ENCODE results near the gene XPC. TPM values are rescaled to one million over a fixed set of nuclear protein-coding genes. Genes with fewer than 3 reads are reported as not detected.
A peak's percentile ranks its signal among the peaks of the same experiment; 100 is the strongest.

XPC gene
- total RNA-seq, 6 experiments from 2014 or later = 14.4 to 23.1 (median 20.0) TPM

GRCh38 chr3:14127516-14128161 is 50.8 kb downstream of the XPC start:
- no peak for TF ChIP-seq POLR2A (IDR thresholded peaks at IDR 0.05)
- TF ChIP-seq CTCF (IDR thresholded peaks at IDR 0.05) = no peak
- WGBS (ENCODE audit: insufficient coverage, low coverage, low lambda C conversion rate, missing lambda C conversion rate) = 77% methylated on average over 10 of the region's 12 CpGs
- peaks cover 0 to 28% (median 11%) of the 10 kb centered on the region in 4 donors for H3K36me3 ChIP-seq
- H3K9me3 ChIP-seq = no peaks in the 10 kb centered on the region
- ATAC-seq = no peak
- peak in 1 of 3 donors; percentile 9 for DNase-seq
- intact Hi-C loops (cut with DNase I) = no loop called here
- H3K4me1 ChIP-seq = peaks cover 0 to 25% (median 10%) of the 10 kb centered on the region in 4 donors
- no peaks in the 10 kb centered on the region for H3K27me3 ChIP-seq
- no peak overlapping the region for H3K4me3 ChIP-seq
- H3K27ac ChIP-seq = no peak overlapping the region

- Histone ChIP-seq H3K9me3 (no peaks in the 10 kb centered on the region), H3K4me3 (no peak overlapping the region), H3K36me3 (peaks cover 0 to 23% (median 7%) of the 10 kb centered on the region in 4 donors), H3K4me1 (peaks cover 0 to 25% (median 10%) of the 10 kb centered on the region in 4 donors), H3K27ac (no peak overlapping the region), H3K27me3 (no peaks in the 10 kb centered on the region)
- TF ChIP-seq POLR2A (IDR thresholded peaks at IDR 0.05) = no peak
- ATAC-seq = no peak
- intact Hi-C loops (cut with DNase I) = no loop called here
- 84% methylated on average over 5 of the region's 5 CpGs for whole genome bisulfite sequencing (ENCODE audit: insufficient coverage, low coverage, low lambda C conversion rate, missing lambda C conversion rate)
- peak in 1 of 3 donors; percentile 17 for DNase-seq
Observed at GRCh38 chr3:14126887-14127505, 51.4 kb downstream of the XPC start.

GRCh38 chr3:14126017-14126886 is 52.1 kb downstream of the XPC start:
- intact Hi-C loops (cut with DNase I) = no loop called here
- DNase-seq = peak in 1 of 3 donors; percentile 45

GRCh38 chr3:14125193-14126016 is 53.0 kb downstream of the XPC start:
- peaks cover 0 to 25% (median 10%) of the 10 kb centered on the region in 4 donors for H3K4me1 ChIP-seq
- H3K36me3 ChIP-seq = peaks cover 0 to 7% (median under 1%) of the 10 kb centered on the region in 4 donors
- DNase-seq (peak; percentile 63 to 79 (median 65)), ATAC-seq (peak; percentile 52 to 62 (median 57))
- WGBS (ENCODE audit: insufficient coverage, low coverage, low lambda C conversion rate, missing lambda C conversion rate) = 2% methylated on average over 26 of the region's 44 CpGs
- TF ChIP-seq POLR2A (IDR thresholded peaks at IDR 0.05) (no peak), CTCF (IDR thresholded peaks at IDR 0.05) (no peak)
- peak overlapping the region; percentile 90 to 95 (median 92) for H3K4me3 ChIP-seq
- H3K27ac ChIP-seq = peak overlapping the region; percentile 72 to 89 (median 84)
- intact Hi-C loops (cut with DNase I) = no loop called here
- no peaks in the 10 kb centered on the region for H3K9me3 ChIP-seq
- H3K27me3 ChIP-seq = no peaks in the 10 kb centered on the region

More at GRCh38 chr3:14126017-14126886, 52.1 kb downstream of the XPC start:
- Histone ChIP-seq H3K27me3 (no peaks in the 10 kb centered on the region), H3K4me1 (peaks cover 0 to 25% (median 10%) of the 10 kb centered on the region in 4 donors), H3K4me3 (peak overlapping the region; percentile 90 to 95 (median 92)), H3K27ac (peak overlapping the region in 2 of 3 donors; percentile 9 to 72), H3K36me3 (peaks cover 0 to 15% (median 4%) of the 10 kb centered on the region in 4 donors), H3K9me3 (no peaks in the 10 kb centered on the region)
- WGBS (ENCODE audit: insufficient coverage, low coverage, low lambda C conversion rate, missing lambda C conversion rate) = 65% methylated on average over 9 of the region's 11 CpGs
- TF ChIP-seq CTCF (IDR thresholded peaks at IDR 0.05) (no peak), POLR2A (IDR thresholded peaks at IDR 0.05) (no peak)
- ATAC-seq = no peak

Measured in right lobe of liver (tissue), 6 donors.